Measurements from ENCODE around the gene TRIM4.
A peak's percentile ranks its signal among the peaks of the same experiment; 100 is the strongest.

TRIM4 gene

GRCh38 chr7:99928994-99929729 is 9.8 kb upstream of the TRIM4 start, which contains the start of gene GJC3:
Gene GJC3 (minus strand): TSS chr7:99929620. CDS start chr7:99929620, 0 bp downstream.
- peak within 1 kb of the TSS; percentile 46 for H3K4me3 ChIP-seq (ENCODE audit: low read depth, low read length)
- TF ChIP-seq, protein P1, sequence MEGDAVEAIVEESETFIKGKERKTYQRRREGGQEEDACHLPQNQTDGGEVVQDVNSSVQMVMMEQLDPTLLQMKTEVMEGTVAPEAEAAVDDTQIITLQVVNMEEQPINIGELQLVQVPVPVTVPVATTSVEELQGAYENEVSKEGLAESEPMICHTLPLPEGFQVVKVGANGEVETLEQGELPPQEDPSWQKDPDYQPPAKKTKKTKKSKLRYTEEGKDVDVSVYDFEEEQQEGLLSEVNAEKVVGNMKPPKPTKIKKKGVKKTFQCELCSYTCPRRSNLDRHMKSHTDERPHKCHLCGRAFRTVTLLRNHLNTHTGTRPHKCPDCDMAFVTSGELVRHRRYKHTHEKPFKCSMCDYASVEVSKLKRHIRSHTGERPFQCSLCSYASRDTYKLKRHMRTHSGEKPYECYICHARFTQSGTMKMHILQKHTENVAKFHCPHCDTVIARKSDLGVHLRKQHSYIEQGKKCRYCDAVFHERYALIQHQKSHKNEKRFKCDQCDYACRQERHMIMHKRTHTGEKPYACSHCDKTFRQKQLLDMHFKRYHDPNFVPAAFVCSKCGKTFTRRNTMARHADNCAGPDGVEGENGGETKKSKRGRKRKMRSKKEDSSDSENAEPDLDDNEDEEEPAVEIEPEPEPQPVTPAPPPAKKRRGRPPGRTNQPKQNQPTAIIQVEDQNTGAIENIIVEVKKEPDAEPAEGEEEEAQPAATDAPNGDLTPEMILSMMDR (IDR thresholded peaks at IDR 0.05; ENCODE audit: insufficient read depth, low read depth, low read length, missing control alignments), result peak; percentile 33
- peak; percentile 55 for DNase-seq (ENCODE audit: low read depth)

DNA sequence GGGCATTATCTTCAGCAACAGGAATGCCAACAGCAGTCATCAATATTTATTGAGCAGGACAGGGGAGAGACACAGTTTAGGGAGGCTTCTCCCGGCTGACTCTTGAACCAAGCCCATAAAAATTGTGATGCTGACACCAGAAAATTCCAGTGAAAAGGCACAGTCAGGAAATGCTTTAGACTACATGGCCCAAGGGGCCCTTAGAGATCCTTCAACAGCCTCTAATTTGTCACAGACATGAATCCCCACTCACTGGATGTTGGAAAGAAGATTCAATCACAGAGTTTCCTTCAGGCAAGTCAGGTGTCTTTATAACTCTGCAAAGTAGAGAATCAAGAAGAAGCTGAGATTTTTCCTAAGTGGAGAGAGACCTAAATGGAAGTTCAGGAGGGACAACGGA is 8.9 kb upstream of the TRIM4 start:
- DNase-seq (ENCODE audit: low read depth), result no peak
- H3K4me3 ChIP-seq (ENCODE audit: low read depth, low read length), result no peak overlapping the region
- TF ChIP-seq, protein P1 (IDR thresholded peaks at IDR 0.05; ENCODE audit: insufficient read depth, low read depth, low read length, missing control alignments), result no peak

- no peak for DNase-seq (ENCODE audit: low read depth)
- H3K4me3 ChIP-seq (ENCODE audit: low read depth, low read length), result no peak overlapping the region
- TF ChIP-seq, protein P1 (IDR thresholded peaks at IDR 0.05; ENCODE audit: insufficient read depth, low read depth, low read length, missing control alignments), result no peak
Observed at GRCh38 chr7:99927536-99927935, 8.2 kb upstream of the TRIM4 start.

GRCh38 chr7:99926321-99926720 is 7.0 kb upstream of the TRIM4 start:
- DNase-seq (ENCODE audit: low read depth), result no peak
- H3K4me3 ChIP-seq (ENCODE audit: low read depth, low read length), result no peak overlapping the region
- TF ChIP-seq, protein P1 (IDR thresholded peaks at IDR 0.05; ENCODE audit: insufficient read depth, low read depth, low read length, missing control alignments), result no peak

DNA sequence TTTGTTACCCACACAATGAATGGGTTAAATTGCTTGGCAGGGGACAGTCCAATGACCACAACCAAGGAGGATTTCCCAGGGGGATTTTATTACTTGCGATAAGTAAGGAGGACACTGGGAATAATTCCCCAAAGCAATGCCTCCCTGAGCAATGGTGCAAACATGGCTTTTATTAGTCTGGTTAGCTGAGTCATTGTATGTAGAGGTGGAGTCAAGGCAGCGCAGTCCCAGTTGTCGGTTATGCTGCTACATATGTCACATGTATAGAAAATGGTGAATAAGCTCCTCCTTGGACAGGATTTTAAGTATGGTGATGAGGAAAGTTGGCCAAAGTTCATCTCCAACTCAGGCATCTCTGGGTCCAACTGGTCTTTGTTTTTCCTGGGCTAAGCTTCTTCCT is 3.9 kb upstream of the TRIM4 start:
- TF ChIP-seq, protein P1 (IDR thresholded peaks at IDR 0.05; ENCODE audit: insufficient read depth, low read depth, low read length, missing control alignments), result no peak
- H3K4me3 ChIP-seq (ENCODE audit: low read depth, low read length), result no peak overlapping the region
- no peak for DNase-seq (ENCODE audit: low read depth)

- peak overlapping the region; percentile 98 for H3K4me3 ChIP-seq (ENCODE audit: low read depth, low read length)
- DNase-seq (ENCODE audit: low read depth), result no peak
- TF ChIP-seq, protein P1 (IDR thresholded peaks at IDR 0.05; ENCODE audit: insufficient read depth, low read depth, low read length, missing control alignments), result no peak
Observed at GRCh38 chr7:99920149-99920548, 819 bp upstream of the TRIM4 start.

DNA sequence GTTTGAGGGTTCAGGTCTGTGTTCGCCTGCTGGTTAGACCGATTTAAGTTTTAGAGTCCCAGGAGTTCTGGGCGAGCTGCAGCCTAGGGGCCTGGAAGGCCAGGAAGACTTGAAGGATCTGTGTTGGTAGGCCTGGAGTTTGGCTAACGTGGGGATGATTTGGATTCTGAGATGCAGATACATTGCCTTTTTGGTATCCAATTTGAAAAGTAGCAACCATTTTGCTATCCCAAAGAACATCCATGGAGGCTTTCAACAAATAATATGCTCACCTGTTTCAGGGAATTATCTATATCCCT is 433 bp upstream of the TRIM4 start:
- TF ChIP-seq, protein P1 (IDR thresholded peaks at IDR 0.05; ENCODE audit: insufficient read depth, low read depth, low read length, missing control alignments), result no peak
- no peak for DNase-seq (ENCODE audit: low read depth)
- H3K4me3 ChIP-seq (ENCODE audit: low read depth, low read length), result peak overlapping the region; percentile 98

Data from GM12865 (cell line).